Endodermal cell (in vitro differentiated cells): ENCODE measurements around the gene PCP4. TPM values are rescaled to one million over a fixed set of nuclear protein-coding genes. Genes with fewer than 3 reads are reported as not detected.

Experiments
- DNase-seq: peaks from one replicate; pipeline ENCODE4 v3.0.0-alpha.2; 2017
- H3K27ac ChIP-seq: 2 replicates; pipeline ENCODE4 v1.5.1; 2013; ENCODE audit warnings: mild to moderate bottlenecking, low read depth, low read length, moderate library complexity
- H3K27me3 ChIP-seq: 2 replicates; pipeline ENCODE4 v1.6.1; 2013; ENCODE audit warnings: mild to moderate bottlenecking, low read length, moderate library complexity; ENCODE audit not compliant: insufficient read depth, control insufficient read depth, poor library complexity, severe bottlenecking
- H3K36me3 ChIP-seq: 2 replicates; pipeline ENCODE4 v1.7.0; 2013; ENCODE audit warnings: mild to moderate bottlenecking, low read length, moderate library complexity; ENCODE audit not compliant: control insufficient read depth, insufficient read depth
- H3K4me1 ChIP-seq: one replicate; pipeline ENCODE4 v1.7.0; 2013; ENCODE audit warnings: low read length; ENCODE audit not compliant: control insufficient read depth, insufficient read depth
- H3K4me3 ChIP-seq: 2 replicates; pipeline ENCODE4 v1.5.1; 2013; ENCODE audit warnings: mild to moderate bottlenecking, low read length, moderate library complexity
- H3K9ac ChIP-seq: 2 replicates; pipeline ENCODE4 v1.6.1; 2013; ENCODE audit warnings: mild to moderate bottlenecking, low read length, moderate library complexity; ENCODE audit not compliant: poor library complexity, severe bottlenecking; ENCODE audit errors: extremely low read depth
- H3K9me3 ChIP-seq: 2 replicates; pipeline ENCODE4 v1.6.1; 2013; ENCODE audit warnings: mild to moderate bottlenecking, low read length, moderate library complexity; ENCODE audit not compliant: control insufficient read depth
- H3K27ac Mint-ChIP-seq: 2 replicates; pipeline ENCODE4 v1.8.0; 2020; ENCODE audit warnings: mixed read lengths
- H3K27me3 Mint-ChIP-seq: 2 replicates; pipeline ENCODE4 v1.8.0; 2021; ENCODE audit warnings: mild to moderate bottlenecking, mixed read lengths; ENCODE audit not compliant: insufficient read depth
- H3K36me3 Mint-ChIP-seq: 2 replicates; pipeline ENCODE4 v1.8.0; 2020; ENCODE audit warnings: low read depth, mixed read lengths
- H3K4me1 Mint-ChIP-seq: 2 replicates; pipeline ENCODE4 v1.8.0; 2020; ENCODE audit warnings: mixed read lengths
- H3K4me3 Mint-ChIP-seq: 2 replicates; pipeline ENCODE4 v1.8.0; 2020; ENCODE audit warnings: mild to moderate bottlenecking, moderate library complexity, mixed read lengths
- H3K9me3 Mint-ChIP-seq: 2 replicates; pipeline ENCODE4 v1.8.0; 2020; ENCODE audit warnings: mild to moderate bottlenecking, mixed read lengths
- CTCF ChIP-seq: fragments of 200-600 bp; sonication (generic); conservative IDR thresholded peaks from 2 replicates; pipeline ENCODE4 v1.5.0; 2021; ENCODE audit warnings: antibody characterized with exemption, mild to moderate bottlenecking
- WGBS, 2 experiments: methylation state at CpG; one replicate each; pipeline versions ENCODE4 v1.1.5 to v1.1.7; 2013; ENCODE audit warnings: missing lambda C conversion rate in 2 of 2, mixed read lengths in 1 of 2; ENCODE audit not compliant: insufficient coverage in 1 of 2, insufficient read length in 1 of 2; 5-methylcytosine and 5-hydroxymethylcytosine counted together
- total RNA-seq, 2 donors: library from RNA; stranded (reverse); fragmentation: NEBNext Ultra II Directional in 1 of 2; extraction: Animal tissue kit (Norgen Biotek cat#: 25700) in 1 of 2; gene quantifications; 2 replicates in 1 of 2; 3 replicates in 1 of 2; pipeline ENCODE4 v1.2.1, GENCODE V29; 2021

PCP4 gene
- total RNA-seq, 2 donors from 2014 or later: 0.44 TPM; not detected in 1

GRCh38 chr21:39934895-39935294 lies 67.7 kb downstream of the PCP4 start:
- Histone ChIP-seq H3K4me3 (no peak overlapping the region), H3K9me3 (no peaks in the 10 kb centered on the region), H3K9ac (no peak overlapping the region), H3K4me1 (no peaks in the 10 kb centered on the region), H3K36me3 (no peaks in the 10 kb centered on the region), H3K27me3 (peaks cover 5% of the 10 kb centered on the region), H3K27ac (no peak overlapping the region)
- no peak for TF ChIP-seq CTCF
- no peaks in the 10 kb centered on the region for H3K36me3 Mint-ChIP-seq
- H3K4me3 Mint-ChIP-seq: no peak overlapping the region
- 91 to 100% methylated on average over 2 of the region's 2 CpGs for WGBS, 2 experiments
- no peaks in the 10 kb centered on the region for H3K4me1 Mint-ChIP-seq
- no peak for DNase-seq
- H3K27me3 Mint-ChIP-seq: peaks cover 9% of the 10 kb centered on the region
- H3K9me3 Mint-ChIP-seq: peaks cover 2% of the 10 kb centered on the region
- no peak overlapping the region for H3K27ac Mint-ChIP-seq

DNA sequence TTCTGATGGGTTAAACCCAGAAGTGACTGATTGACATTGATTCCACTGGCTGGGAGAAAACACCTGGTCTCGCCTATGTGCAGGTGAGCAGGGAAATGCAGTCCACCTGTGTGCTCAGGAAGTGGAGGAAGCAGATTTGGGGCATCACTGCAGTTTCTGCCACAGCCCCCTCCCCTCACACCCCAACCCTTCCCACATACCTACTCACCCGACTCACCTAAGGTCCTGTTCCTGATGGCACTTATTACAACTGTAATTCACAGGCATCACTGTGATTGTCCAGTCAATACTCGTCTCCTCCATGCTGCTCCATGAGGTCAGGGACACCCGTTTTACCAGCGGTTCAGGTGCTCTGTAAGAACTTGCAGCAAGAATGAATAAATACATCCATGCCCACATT lies 68.5 kb downstream of the PCP4 start:
- no peak overlapping the region for H3K27ac Mint-ChIP-seq
- WGBS, 2 experiments: 86 to 89% methylated on average over 4 to 5 of the region's 5 CpGs
- peaks cover 9% of the 10 kb centered on the region for H3K27me3 Mint-ChIP-seq
- no peak overlapping the region for H3K27ac ChIP-seq
- no peaks in the 10 kb centered on the region for H3K9me3 ChIP-seq
- no peak overlapping the region for H3K4me3 ChIP-seq
- no peaks in the 10 kb centered on the region for H3K4me1 ChIP-seq
- H3K9me3 Mint-ChIP-seq: peaks cover 2% of the 10 kb centered on the region
- no peak overlapping the region for H3K9ac ChIP-seq
- peaks cover 11% of the 10 kb centered on the region for H3K27me3 ChIP-seq
- TF ChIP-seq CTCF: no peak
- H3K36me3 ChIP-seq: no peaks in the 10 kb centered on the region
- no peaks in the 10 kb centered on the region for H3K4me1 Mint-ChIP-seq
- DNase-seq: no peak
- no peak overlapping the region for H3K4me3 Mint-ChIP-seq
- no peaks in the 10 kb centered on the region for H3K36me3 Mint-ChIP-seq

GRCh38 chr21:39938086-39938625 lies 70.9 kb downstream of the PCP4 start:
- no peak for DNase-seq
- no peaks in the 10 kb centered on the region for H3K4me1 ChIP-seq
- Mint-ChIP-seq H3K4me3 (no peak overlapping the region), H3K36me3 (no peaks in the 10 kb centered on the region), H3K9me3 (peaks cover 2% of the 10 kb centered on the region), H3K4me1 (no peaks in the 10 kb centered on the region), H3K27me3 (peaks cover 10% of the 10 kb centered on the region), H3K27ac (no peak overlapping the region)
- peaks cover 17% of the 10 kb centered on the region for H3K27me3 ChIP-seq
- H3K27ac ChIP-seq: no peak overlapping the region
- no peak for TF ChIP-seq CTCF
- H3K9me3 ChIP-seq: no peaks in the 10 kb centered on the region
- no peaks in the 10 kb centered on the region for H3K36me3 ChIP-seq
- 91% methylated on average over 8 of the region's 8 CpGs for WGBS, 2 experiments
- H3K9ac ChIP-seq: no peak overlapping the region
- no peak overlapping the region for H3K4me3 ChIP-seq
